Lower lobe of right lung (tissue), 2 donors: ENCODE data around the gene KANK2. TPM values are rescaled to one million over a fixed set of nuclear protein-coding genes. Genes with fewer than 3 reads are reported as not detected.
A peak's percentile ranks its signal among the peaks of the same experiment; 100 is the strongest.
"Not testable (repeated sequence)": the region's sequence is repeated elsewhere in the genome, so short reads cannot be mapped to it uniquely, and the experiment has no call there.

Experiments used
- ATAC-seq, 2 donors: fragments of 200-7000 bp; cut with Tn5 transposase; one replicate each; pipeline ENCODE4 v1.9.1; 2020 to 2022; ENCODE audit warnings: mild to moderate bottlenecking in 2 of 2, moderate library complexity in 2 of 2
- DNase-seq: peaks from one replicate; pipeline ENCODE4 v3.0.0-alpha.2; 2020
- H3K27ac ChIP-seq: fragments of 200-600 bp; one replicate; pipeline ENCODE4 v1.8.0; 2022
- H3K27me3 ChIP-seq: fragments of 200-600 bp; one replicate; pipeline ENCODE4 v1.8.0; 2022; ENCODE audit warnings: low read depth
- H3K36me3 ChIP-seq: fragments of 200-600 bp; one replicate; pipeline ENCODE4 v1.8.0; 2022; ENCODE audit warnings: mild to moderate bottlenecking
- H3K4me1 ChIP-seq: fragments of 200-600 bp; one replicate; pipeline ENCODE4 v1.8.0; 2022
- H3K4me3 ChIP-seq: fragments of 200-600 bp; one replicate; pipeline ENCODE4 v1.8.0; 2022; ENCODE audit warnings: mild to moderate bottlenecking
- H3K9me3 ChIP-seq: fragments of 200-600 bp; one replicate; pipeline ENCODE4 v1.8.0; 2022
- intact Hi-C: fragments of 100-400 bp; cut with DNase I; formaldehyde crosslinking; loops from one replicate; pipeline ENCODE4 v1.11.0; 2022
- total RNA-seq: library from RNA; stranded (reverse); fragmentation: NEBNext Ultra II Directional; extraction: Animal tissue kit (Norgen Biotek cat#: 25700); gene quantifications from one replicate; pipeline ENCODE4 v1.2.1, GENCODE V29; 2021
- TF ChIP-seq, protein P1 (sequence below): fragments of 200-600 bp; IDR thresholded peaks from one replicate; pipeline ENCODE4 v1.8.0; 2022; ENCODE audit warnings: antibody characterized with exemption, mild to moderate bottlenecking
- donor health status: DM: no; HTN: yes; CAD: no; lungs with severe emphysema.

The KANK2 gene
- total RNA-seq, 1 donor from 2014 or later: 191 TPM

DNA sequence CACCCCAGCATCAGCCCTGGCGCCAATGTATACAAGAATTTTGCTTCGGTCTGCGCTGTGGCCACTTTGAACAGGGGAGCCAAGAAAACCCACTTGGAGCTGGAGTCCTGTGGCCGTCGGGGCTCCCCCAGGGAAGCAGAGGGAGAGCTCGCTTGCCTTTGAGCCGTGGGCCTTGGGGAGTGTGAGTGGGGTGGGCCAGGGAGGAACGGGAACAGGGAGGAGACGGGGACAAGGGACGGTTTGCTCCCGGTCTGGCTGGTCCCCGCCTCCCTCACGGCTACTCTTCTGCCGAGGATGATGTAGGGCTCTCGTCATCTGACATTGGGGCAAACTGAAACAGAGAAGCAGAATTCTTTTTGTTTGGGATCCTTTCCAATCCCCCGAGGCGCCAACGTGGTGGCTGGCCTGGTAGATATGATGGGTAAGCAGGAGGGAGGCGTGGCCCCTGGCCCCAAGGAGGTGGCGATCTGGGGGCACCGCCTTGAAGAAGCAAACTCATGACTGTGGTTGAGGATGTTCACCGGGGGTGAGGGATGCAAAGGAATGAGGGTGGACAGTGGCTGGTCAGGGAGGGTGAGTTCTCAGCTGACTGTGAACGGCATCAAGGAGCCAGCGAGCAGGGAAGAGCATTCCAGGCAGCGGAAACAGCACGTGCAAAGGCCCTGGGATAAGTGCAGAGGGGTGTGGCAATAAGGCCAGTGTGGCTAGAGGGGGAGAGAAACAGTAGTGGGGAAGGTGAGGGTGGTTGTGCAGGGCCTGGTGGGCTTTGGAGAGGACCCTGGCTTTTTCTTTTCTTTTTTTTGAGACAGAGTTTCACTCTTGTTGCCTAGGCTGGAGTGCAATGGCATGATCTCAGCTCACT is 30.8 kb downstream of the KANK2 start:
- ATAC-seq: peak in 1 of 2 donors; percentile 44
- intact Hi-C loops: no loop called here
- TF ChIP-seq, protein P1, sequence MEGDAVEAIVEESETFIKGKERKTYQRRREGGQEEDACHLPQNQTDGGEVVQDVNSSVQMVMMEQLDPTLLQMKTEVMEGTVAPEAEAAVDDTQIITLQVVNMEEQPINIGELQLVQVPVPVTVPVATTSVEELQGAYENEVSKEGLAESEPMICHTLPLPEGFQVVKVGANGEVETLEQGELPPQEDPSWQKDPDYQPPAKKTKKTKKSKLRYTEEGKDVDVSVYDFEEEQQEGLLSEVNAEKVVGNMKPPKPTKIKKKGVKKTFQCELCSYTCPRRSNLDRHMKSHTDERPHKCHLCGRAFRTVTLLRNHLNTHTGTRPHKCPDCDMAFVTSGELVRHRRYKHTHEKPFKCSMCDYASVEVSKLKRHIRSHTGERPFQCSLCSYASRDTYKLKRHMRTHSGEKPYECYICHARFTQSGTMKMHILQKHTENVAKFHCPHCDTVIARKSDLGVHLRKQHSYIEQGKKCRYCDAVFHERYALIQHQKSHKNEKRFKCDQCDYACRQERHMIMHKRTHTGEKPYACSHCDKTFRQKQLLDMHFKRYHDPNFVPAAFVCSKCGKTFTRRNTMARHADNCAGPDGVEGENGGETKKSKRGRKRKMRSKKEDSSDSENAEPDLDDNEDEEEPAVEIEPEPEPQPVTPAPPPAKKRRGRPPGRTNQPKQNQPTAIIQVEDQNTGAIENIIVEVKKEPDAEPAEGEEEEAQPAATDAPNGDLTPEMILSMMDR: no peak
- Histone ChIP-seq H3K27ac (peak overlapping the region; percentile 58), H3K4me3 (no peak overlapping the region), H3K27me3 (no peaks in the 10 kb centered on the region), H3K36me3 (peaks cover 63% of the 10 kb centered on the region), H3K9me3 (no peaks in the 10 kb centered on the region), H3K4me1 (peaks cover 35% of the 10 kb centered on the region)
- no peak for DNase-seq

DNA sequence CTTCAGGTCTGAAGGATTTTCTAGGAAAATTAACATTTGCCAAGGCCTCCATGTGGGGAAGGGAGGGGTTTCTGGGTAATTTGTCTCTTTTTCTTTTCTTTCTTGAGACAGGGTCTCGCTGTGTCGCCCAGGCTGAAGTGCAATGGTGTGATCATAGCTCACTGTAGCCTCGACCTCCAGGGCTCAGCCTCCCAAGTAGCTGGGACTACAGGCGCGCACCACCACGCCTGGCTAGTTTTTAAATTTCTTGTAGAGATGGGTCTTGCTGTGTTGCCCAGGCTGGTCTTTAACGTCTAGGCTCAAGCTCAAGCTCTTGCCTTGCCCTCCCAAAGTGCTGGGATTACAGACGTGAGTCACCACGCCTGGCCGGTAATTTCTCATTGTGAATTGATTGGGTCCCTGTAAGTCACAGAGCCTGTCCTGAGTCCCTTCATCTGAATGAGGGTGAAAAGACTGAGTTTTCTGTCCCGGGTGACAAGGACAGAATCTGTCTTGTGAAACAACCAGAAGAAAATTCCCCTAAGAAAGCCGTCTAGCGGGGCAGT is 31.8 kb downstream of the KANK2 start:
- H3K4me3 ChIP-seq: no peak overlapping the region
- DNase-seq: no peak
- peaks cover 3% of the 10 kb centered on the region for H3K9me3 ChIP-seq
- TF ChIP-seq, protein P1: no peak
- H3K4me1 ChIP-seq: peaks cover 34% of the 10 kb centered on the region
- H3K27me3 ChIP-seq: no peaks in the 10 kb centered on the region
- intact Hi-C loops: no loop called here
- peak overlapping the region; percentile 44 for H3K27ac ChIP-seq
- ATAC-seq: no peak
- peaks cover 54% of the 10 kb centered on the region for H3K36me3 ChIP-seq

- TF ChIP-seq, protein P1: no peak
- Histone ChIP-seq H3K4me1 (peaks cover 35% of the 10 kb centered on the region), H3K9me3 (peaks cover 4% of the 10 kb centered on the region), H3K27ac (peak overlapping the region; percentile 44), H3K27me3 (no peaks in the 10 kb centered on the region), H3K4me3 (no peak overlapping the region), H3K36me3 (peaks cover 48% of the 10 kb centered on the region)
- intact Hi-C loops: no loop called here
- DNase-seq (peak; percentile 56), ATAC-seq (peak; percentile 45 to 64)
These were observed 32.4 kb downstream of the KANK2 start for GRCh38 chr19:11164879-11165406.

GRCh38 chr19:11164296-11164695 is 33.0 kb downstream of the KANK2 start:
- Histone ChIP-seq H3K36me3 (peaks cover 41% of the 10 kb centered on the region), H3K27me3 (no peaks in the 10 kb centered on the region), H3K4me1 (peaks cover 42% of the 10 kb centered on the region), H3K27ac (peak overlapping the region; percentile 44), H3K9me3 (peaks cover 4% of the 10 kb centered on the region), H3K4me3 (no peak overlapping the region)
- intact Hi-C loops: no loop called here
- TF ChIP-seq, protein P1: no peak
- DNase-seq: no peak
- no peak for ATAC-seq

DNA sequence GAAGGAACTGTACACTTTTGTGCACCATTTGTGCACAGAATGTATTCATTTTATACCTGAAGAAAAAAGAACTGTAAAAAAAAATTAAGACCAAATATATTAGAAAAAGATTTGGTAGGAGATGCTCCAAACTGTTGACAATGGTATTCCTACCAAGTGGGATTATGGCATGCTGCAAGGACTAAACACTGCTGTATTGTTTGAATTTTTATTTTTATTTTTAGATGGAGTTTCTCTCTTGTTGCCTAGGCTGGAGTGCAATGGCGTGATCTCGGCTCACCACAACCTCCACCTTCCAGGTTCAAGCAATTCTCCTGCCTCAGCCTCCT is 36.9 kb downstream of the KANK2 start:
- intact Hi-C loops, H3K9me3 ChIP-seq, H3K27me3 ChIP-seq, ATAC-seq, DNase-seq, H3K36me3 ChIP-seq, H3K4me3 ChIP-seq: not testable (repeated sequence)
- Histone ChIP-seq H3K27ac (peak overlapping the region; percentile 65), H3K4me1 (peaks cover 62% of the 10 kb centered on the region)
